HG02884 (cell line): ENCODE measurements around the gene BICC1.
"Not testable (repeated sequence)": the region's sequence is repeated elsewhere in the genome, so short reads cannot be mapped to it uniquely, and the experiment has no call there.

Experiments
- ATAC-seq: cut with Tn5 transposase; IDR thresholded peaks from one replicate; pipeline ENCODE4 v1.9.1; 2021; ENCODE audit warnings: mild to moderate bottlenecking, moderate library complexity; ENCODE audit not compliant: unreplicated experiment

The BICC1 gene

GRCh38 chr10:58590152-58590840 is 77.6 kb downstream of the BICC1 start:
- no peak for ATAC-seq

GRCh38 chr10:58590924-58591323 is 78.3 kb downstream of the BICC1 start:
- ATAC-seq, result no peak

- ATAC-seq, result no peak
Measured at GRCh38 chr10:58593008-58593407, 80.3 kb downstream of the BICC1 start.

GRCh38 chr10:58597211-58597610 is 84.5 kb downstream of the BICC1 start:
- not testable (repeated sequence) for ATAC-seq

GRCh38 chr10:58599927-58600553 is 87.4 kb downstream of the BICC1 start:
- no peak for ATAC-seq

- ATAC-seq, result no peak
Measured at GRCh38 chr10:58608351-58608750, 95.7 kb downstream of the BICC1 start.

GRCh38 chr10:58608826-58609531 is 96.3 kb downstream of the BICC1 start:
- no peak for ATAC-seq

- no peak for ATAC-seq
Measured at GRCh38 chr10:58609532-58610150, 97.0 kb downstream of the BICC1 start.

GRCh38 chr10:58615237-58615935 is 102.7 kb downstream of the BICC1 start:
- ATAC-seq, result no peak

GRCh38 chr10:58618158-58618676 is 105.5 kb downstream of the BICC1 start:
- no peak for ATAC-seq

GRCh38 chr10:58621379-58622077 is 108.9 kb downstream of the BICC1 start:
- ATAC-seq, result no peak

GRCh38 chr10:58622246-58622645 is 109.6 kb downstream of the BICC1 start:
- no peak for ATAC-seq

GRCh38 chr10:58625070-58625469 is 112.4 kb downstream of the BICC1 start:
- no peak for ATAC-seq

GRCh38 chr10:58627392-58627791 is 114.7 kb downstream of the BICC1 start:
- no peak for ATAC-seq

GRCh38 chr10:58631715-58632114 is 119.0 kb downstream of the BICC1 start:
- ATAC-seq, result no peak

- ATAC-seq, result no peak
Measured at GRCh38 chr10:58632216-58632615, 119.5 kb downstream of the BICC1 start.

- ATAC-seq, result no peak
Measured at GRCh38 chr10:58637352-58637751, 124.7 kb downstream of the BICC1 start.

- ATAC-seq, result no peak
Measured at GRCh38 chr10:58638388-58638787, 125.7 kb downstream of the BICC1 start.

GRCh38 chr10:58641095-58641531 is 128.4 kb downstream of the BICC1 start:
- ATAC-seq, result no peak

GRCh38 chr10:58641708-58642107 is 129.0 kb downstream of the BICC1 start:
- ATAC-seq, result no peak
